Measurements from ENCODE around the gene CNTF.
A peak's percentile ranks its signal among the peaks of the same experiment; 100 is the strongest.

CNTF gene, protein sequence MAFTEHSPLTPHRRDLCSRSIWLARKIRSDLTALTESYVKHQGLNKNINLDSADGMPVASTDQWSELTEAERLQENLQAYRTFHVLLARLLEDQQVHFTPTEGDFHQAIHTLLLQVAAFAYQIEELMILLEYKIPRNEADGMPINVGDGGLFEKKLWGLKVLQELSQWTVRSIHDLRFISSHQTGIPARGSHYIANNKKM

DNA sequence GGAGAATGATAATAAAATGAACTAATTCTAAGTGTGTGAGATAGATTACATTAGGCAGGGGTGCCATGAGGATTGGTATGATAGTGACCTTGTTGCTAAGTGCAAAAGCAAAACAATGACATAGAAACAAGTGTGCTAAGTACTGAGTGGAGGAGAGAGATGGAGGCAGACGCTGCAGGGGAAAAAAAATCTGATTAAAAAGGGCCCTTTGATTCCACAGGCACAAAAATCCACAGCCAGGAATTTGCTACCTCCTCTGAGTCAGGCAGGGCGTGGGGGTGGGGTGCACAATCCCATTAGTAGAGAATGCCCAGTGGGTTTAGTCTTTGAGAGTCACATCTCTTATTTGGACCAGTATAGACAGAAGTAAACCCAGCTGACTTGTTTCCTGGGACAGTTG is at the start of gene CNTF:
Gene CNTF, plus strand, starts transcription at position 322 of the 400 bp plus-strand sequence. CDS start 88 bp downstream, outside the sequence.
- no peak for DNase-seq

DNA sequence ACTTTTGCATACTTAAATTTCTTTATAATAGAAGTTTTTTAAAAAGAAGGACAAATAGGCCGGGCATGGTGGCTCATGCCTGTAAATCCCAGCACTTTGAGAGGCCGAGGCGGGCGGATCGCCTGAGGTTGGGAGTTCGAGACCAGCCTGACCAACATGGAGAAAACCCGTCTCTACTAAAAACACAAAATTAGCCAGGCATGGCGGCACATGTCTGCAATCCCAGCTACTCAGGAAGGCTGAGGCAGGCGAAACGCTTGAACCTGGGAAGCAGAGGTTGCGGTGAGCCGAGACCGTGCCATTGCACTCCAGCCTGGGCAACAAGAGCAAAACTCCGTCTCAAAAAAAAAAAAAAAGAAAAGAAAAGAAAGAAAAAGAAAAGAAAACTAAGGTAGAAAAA is 49.6 kb upstream of the CNTF start:
- DNase-seq, result peak; percentile 33

DNA sequence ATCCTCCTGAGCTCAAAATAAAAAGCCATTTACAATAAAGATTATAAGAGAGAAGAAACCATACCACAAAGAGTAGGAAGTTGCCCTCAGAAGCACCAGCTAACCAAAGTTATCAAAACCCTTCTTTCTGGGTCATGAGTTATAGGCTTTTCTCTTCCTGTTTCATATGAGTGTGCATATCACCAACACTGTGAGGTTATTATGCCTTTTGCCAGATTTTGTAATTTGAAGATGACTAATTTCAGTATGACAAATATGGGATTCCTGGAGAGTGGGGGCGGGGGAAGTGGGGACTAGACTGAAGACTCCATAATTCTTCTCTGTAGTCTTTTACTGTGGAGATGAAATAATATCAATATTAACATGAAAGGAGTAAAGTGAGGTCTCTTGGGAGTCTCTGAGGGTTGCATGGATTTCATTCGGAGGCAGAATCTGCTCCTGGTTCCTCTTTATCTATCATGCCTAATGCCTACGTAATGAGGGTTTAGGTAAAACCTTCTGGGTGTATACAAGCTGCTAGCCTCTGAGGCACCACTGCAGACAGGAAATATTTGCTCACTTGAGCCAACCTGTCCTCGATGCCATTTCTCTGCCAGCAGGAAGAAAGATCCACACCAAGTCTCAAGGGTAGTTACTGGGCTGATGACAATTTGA is 48.9 kb upstream of the CNTF start:
- DNase-seq, result peak; percentile 81

DNA sequence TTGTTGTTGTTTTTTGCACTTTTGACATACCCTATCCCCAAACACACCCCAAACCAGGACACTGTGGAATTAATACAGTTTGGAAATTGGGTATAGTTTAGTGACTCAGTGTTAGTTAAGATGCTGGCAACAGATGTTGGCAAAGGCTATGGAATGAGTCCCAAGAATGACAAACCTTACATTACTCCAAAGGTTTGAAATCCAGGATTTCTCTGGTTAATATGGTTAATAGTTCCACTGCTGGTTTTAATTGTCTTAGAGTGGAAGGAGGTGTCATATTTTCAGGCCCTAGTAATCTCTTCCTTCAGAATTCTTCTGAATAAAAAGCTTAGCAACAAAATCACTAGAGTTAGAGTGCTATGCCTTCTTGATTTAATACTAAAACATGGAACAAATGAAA is 47.6 kb upstream of the CNTF start:
- DNase-seq, result no peak

DNA sequence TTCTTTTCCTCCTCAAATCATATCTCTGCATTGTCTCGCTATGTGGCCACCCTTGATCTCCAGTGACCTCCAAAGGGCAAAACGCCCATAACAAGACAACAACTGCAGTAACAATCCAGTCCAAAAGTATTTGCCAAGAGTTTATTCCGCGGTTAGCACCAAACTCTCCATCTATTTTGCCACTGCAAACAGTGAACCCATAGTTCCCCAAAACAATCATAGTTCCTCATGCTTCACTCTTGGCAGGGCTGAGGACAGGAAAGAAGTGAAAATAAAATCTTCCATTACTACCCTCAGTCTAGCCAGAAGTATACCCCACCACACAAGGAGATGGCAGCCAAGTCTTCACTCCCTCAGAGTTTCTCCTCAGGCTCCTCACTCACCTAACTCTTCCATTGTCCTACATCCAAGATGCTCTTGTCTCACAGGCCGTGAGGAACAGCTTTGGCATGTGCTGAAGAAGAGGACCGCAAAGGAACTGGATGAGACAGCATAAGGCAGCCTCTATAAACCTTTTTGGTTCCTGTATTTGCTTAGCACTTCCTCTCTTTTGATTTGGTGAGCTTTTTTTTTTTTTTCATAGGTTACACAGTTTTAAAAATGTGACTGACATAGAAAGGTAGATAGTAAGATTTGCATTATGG is 47.0 kb upstream of the CNTF start, which contains the start of gene LPXN:
Gene LPXN, minus strand, starts transcription at position 480 of the 644 bp plus-strand sequence. Its CDS starts 84 bp downstream, at position 396.
- DNase-seq, result peak; percentile 58

DNA sequence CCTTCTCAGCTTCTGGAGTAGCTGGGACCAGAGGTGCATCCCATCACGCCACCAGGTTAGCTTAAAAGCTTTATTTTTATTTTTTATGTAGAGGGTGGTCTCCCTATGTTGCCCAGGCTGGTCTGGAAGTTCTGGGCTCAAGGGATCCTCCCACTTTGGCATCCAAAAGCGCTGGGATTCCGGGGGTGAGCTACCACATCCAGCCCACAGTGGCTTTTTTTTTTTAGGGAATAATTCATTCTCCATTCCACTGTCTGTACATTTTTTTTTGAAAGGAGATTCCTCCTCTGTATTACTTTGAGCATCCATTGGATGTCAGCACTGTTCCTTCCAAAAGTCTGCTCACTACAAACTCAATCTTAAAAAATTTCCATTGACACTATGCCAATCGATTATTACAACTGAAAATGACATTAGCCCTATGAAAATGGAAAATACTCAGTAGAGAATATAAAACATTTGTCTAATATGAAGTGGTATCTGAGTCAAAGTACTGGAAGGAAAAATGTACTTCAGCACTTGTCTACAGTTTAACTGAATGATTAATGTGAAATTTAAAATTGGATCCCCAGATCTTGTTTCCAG is 45.5 kb upstream of the CNTF start:
- peak; percentile 32 for DNase-seq

DNA sequence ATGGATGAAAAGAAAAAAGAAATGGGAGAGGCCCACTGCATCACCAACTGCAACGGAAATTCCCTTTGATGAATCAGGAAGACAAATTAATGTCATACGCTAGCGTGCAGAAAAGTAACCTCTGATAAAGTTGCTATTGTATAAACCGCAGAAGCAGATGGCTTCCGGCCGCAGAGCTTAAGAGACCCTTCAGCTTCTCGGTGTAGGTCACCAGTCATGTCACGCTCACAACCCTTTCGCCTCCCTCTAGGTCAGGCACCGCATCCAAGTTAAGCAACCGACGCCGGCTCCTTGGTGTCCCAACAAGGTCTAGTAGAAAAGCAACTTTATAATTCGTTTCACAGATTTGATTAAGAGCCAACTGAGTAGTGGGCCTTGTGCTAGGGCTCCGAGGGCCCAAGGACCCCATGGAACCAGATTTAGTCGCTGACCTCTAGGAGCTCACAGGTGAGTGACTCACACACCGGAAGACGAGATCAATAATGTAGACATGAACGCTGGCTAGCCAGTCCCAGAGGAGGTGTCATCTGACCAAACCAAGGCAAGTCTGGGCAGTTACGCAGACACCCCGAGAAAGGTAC is 44.8 kb upstream of the CNTF start:
- peak; percentile 82 for DNase-seq

DNA sequence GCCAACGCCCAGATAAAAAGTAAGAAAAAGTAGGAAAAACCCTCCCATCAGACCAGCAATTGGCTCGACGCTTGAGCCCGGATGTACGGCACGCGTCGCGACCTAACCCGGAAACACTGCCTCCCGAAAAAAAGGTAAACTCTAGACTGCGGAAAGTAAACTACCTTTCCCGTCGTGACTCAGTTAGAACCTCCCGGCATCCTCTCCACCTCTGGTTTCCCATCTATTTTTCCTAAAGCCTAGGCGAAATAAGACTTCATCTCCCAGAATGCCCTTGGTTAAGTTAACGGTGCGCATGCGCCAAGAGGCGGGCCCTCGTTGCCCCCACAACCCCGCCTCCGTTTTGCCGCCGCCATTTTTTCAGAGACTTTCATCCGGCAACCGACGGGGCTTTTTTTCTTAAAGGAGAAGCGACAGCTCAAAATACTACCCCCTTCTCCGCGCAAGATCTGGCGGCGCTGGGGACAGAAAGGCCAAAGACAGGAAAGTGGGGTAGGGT is 44.3 kb upstream of the CNTF start:
- peak; percentile 92 for DNase-seq

DNA sequence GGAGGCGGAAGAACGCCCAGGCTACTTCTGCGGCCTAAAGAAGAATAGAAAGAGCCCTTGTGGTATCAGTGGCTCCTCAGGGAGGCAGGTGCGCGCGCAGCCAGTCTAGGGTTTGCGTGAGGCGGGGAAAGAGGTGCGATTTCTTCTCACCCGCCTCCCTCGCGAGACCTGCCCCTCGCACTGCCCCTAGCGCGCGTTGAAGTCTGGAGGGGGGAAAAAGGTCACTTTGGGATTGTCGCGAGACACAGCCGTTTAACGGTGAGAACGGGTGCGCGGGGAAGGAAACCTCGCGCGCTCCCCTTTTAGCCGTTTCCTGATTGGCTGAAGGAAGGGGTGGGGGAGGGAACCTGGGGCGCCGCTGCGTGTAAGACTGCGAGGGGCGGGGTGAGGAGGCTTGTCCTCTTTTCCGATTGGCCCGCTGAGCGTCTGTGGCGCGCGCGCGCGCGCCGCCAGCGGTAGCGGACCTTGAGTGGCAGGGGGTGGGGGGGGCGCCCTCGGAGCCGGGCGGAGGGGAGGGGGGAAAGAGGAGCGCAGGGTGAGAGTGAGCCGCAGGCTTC is 43.8 kb upstream of the CNTF start, which contains the start of gene ZFP91:
Gene ZFP91, plus strand, starts transcription at position 429 of the 557 bp plus-strand sequence. CDS start 219 bp downstream, outside the sequence.
- DNase-seq, result peak; percentile 95

DNA sequence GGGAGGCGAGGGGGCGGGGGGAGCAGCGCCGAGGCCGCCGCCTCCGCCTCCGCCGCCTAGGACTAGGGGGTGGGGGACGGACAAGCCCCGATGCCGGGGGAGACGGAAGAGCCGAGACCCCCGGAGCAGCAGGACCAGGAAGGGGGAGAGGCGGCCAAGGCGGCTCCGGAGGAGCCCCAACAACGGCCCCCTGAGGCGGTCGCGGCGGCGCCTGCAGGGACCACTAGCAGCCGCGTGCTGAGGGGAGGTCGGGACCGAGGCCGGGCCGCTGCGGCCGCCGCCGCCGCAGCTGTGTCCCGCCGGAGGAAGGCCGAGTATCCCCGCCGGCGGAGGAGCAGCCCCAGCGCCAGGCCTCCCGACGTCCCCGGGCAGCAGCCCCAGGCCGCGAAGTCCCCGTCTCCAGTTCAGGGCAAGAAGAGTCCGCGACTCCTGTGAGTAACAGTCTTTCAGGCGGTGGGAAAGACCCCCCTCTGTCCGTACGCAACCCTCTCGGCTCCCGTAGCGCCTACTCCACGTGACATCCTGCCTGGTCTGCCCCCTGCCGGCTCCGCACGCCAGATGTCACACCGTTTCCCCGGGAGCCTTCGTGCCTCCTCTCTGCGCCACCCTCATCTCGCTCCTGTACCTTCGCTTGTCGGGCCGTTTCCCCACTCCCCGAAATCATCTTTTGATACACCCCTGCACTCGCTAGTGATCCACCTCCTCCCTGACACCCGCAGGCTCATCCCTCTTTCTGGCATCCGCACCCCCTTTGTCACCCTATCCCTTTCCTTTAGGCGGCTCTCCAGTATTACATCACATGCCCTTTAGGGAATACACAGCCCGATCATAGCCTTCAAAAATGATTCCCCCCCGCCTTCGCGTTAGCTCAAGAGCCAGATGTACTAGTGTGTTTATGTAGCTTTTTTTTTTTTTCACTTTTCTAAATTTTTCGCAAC is 43.0 kb upstream of the CNTF start:
- DNase-seq, result peak; percentile 92

DNA sequence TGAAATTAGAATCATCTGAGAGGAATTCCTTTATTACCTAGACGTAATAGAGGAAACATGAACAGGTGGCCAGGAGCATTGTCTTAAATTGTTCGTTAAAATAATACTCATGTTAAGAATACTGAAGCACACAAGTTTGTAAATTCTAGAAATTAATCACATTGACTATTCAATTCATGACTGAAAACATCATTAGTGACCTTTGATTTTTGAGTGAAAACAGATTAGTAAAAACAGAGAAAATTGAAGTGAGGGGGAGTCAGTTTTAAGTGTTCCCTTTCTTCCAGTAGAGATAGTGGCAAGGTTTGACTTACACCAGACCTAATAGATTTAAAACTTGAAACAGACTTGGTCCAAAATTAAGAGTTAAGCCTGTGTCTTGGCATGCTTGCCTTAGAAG is 42.2 kb upstream of the CNTF start:
- DNase-seq, result no peak

DNA sequence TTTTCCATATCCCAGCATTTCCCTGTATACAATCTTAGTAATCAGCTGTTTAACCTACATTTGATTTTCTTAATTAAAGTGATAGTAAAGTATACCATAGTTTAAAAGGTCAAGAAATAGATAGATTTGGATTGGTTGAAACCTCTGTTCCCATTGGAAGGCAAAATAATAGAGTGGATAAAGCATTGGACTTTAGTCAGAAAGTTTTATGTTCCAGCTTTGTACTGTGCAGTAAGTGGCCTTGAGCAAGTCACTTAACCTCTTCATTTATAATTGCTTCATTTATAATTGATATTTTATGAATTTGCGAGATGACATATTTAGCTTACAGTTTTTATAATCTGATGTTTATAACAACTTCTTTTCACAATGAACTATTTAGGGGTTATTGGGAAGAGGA is 40.0 kb upstream of the CNTF start:
- DNase-seq, result no peak

DNA sequence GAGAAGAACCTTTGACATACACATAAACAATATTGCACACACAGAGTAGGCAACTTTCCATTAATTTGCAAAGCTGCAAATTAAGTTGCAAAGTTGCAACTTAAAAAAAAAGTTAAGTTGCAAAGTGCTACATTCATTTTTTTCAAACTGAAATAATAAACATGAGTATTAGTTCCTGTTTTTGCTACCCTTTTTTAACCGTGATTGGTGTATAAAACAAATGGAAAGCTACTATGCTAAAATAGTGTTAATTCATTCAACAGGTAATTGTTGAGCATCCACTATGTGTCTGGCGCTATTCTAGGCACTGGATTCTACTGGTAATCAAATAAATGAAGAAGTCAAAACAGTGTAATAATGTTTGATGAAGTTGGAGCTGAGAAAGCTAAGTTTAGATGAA is 35.5 kb upstream of the CNTF start:
- DNase-seq, result no peak

DNA sequence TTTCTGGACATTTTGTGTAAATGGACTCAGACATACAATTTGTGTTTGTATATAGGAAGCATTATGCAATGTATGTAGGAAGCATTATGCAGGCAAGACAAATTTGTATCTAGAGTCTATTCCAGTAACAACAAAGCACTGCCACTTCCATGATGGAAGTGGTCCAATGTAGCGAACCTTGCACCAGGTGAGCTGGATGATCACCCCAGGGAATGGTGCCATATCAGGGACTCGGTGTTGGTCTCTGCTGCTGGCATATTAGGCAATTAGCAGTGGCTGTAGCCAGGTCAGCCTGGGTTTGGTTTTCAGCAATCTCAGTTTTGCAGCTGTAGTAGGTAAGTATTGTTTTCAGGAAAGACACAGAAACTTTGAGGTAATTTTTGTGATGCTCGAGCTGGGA is 30.8 kb upstream of the CNTF start:
- no peak for DNase-seq

DNA sequence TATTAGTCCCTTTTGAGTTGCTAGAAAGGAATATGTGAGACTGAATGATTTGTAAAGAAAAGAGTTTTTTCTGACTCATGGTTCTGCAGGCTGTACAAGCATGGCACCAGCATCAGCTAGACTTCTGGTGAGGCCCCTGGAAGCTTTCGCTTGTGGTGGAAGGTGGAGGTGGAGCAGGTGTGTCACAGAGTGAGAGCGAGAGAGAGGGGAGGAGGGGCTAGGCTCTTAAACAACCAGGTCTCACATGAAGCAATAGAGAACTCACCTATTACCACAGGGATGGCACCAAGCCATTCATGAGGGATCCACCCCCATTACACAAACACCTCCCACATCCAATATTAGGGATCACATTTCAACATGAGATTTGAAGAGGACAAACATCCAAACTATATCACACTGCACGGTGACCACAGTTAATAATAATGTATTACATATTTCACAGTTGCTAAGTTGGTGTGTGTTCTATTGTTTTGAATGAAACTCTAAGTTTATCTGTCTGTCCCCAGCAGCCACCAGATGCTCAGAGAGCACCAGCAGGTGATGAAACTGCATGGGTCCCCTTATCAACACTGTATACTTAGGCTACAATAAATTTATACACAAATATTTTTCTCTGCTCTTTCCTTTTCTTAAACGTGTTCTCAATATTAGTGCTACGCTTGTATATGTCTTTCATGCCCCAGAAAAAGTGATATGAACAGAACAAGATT is 29.5 kb upstream of the CNTF start:
- DNase-seq, result peak; percentile 65

DNA sequence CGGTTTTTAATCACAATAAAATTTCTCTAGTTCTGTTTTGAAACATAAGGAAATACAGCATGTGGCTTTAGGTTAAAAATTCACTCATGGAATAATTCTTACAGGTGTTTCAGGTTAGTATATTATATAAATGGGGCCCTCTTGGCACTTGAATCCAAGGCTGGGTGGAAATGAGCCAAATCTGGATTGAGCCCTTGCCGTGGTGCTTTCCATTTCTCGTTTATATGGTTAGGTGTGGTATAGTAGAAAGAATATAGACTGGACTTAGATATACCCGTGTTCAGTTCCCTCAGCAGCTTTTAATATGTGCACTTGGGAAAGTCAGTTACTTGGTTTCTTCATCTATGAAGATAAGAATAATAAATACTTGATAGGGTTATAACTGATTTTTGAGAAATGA is 27.6 kb upstream of the CNTF start:
- no peak for DNase-seq

DNA sequence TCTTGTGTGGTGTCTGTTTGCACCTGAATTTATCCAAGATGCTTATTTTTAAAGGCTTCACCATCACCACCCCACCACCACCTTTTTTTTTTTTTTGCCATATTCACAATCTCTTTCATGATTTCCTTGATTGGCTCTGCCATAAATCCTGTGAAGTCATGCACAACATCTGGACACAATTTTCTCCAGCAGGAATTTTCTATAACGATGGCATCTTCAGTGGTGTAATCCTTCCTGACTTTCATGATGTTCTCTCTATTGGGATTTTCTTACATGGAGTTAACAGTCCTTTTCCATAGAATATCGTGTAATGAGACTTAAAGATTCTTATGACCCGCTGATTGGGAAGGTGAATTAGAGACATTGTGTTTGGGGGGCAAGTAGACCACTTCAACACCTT is 25.8 kb upstream of the CNTF start:
- DNase-seq, result no peak

DNA sequence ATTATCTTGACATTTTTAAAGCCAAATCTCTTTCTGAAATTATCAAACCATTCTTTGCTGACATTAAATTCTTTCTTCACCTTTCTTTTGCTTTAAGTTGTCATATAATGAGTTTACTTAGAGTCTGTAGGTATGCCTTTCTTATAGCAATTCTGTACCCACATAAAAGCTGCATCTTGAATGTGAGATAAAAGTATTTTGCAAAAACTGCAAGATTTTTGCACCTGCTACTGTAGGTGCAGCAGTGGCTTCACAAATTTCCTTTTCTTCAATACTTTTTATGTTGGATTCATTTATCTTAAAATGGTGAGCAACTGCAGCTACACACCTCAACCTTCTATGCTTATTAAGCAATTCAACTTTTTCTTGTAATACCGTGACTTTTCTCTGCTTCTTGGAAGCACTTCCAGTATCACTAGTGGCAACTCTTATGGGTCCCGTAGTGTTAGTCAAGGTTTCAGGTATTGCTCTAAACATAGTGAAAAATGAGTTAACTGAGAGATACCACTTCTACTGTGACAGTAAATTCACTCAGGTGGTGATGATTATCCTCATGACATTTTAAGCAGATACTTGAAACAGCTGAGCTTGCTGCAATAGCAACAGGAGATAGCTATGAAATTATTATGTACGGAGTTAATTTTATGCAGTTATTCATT is 24.9 kb upstream of the CNTF start:
- no peak for DNase-seq

DNA sequence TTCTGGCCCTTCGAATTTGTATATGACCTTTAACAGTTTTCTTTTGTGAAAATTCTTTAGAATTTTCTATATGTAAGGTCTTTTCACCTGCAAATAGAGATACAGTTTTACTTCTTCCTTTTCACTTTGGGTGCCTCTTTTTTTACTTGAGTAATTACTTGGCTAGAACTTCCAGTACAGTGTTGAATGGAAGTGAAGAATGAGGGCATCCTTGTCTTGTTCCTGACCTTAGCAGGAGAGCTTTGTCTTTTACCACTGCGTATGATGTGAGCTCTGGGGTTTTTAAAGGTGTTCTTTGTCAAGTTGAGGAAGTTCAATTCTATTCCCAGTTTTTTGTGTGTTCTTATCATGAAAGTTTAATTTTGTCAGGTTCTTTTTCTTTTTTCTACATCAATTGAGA is 22.0 kb upstream of the CNTF start:
- no peak for DNase-seq

DNA sequence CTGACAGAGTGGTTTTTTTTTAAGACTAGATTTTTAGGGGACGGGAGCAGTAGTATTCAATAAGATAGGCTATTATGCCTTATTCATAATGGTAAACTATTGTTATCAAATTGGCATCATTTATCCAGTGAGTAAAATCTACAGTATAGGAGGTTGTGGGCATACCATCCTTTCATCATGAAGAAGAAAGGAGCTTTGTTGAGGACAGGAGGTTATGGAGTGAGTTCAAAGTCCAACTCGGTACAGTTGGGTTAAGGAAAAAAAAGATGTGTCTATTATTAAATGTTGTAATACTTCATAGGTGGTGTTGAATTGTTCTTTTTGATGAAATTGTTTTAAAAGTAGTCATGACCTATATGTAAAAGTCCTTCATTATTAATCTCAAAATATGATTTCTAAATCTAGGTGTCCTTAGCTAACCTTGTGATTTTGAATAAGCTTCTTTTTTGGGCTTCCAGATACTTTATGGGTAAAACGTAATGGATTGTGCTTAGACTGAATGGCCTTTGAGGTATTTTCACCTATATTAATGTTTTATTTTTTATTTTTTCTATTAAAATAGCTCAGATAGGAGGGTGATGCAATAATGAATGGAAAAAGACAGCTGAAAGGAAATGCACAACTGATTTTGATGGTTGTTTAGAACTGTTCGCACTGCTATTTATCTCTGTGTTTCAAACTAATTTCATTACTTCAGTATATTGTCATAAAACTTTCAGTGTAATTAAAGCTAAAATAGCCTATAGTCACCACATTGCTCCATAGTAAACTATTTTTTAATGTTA is 15.3 kb upstream of the CNTF start:
- no peak for DNase-seq
